GM18951 (cell line): ENCODE measurements around the gene GNG8.

Experiments used
- POLR2A ChIP-seq: IDR thresholded peaks from 4 replicates; pipeline ENCODE4 v1.6.1; 2011; ENCODE audit warnings: mild to moderate bottlenecking; ENCODE audit not compliant: insufficient read length, insufficient read depth; ENCODE audit errors: extremely low read depth
- in situ Hi-C: fragments of 300-500 bp; cut with MboI; formaldehyde crosslinking; loops from one replicate; pipeline ENCODE4 v1.12.0; 2022; ENCODE audit warnings: low sequenced_read_pairs, mixed read lengths, inconsistent platforms; ENCODE audit not compliant: unreplicated experiment

GNG8 gene

DNA sequence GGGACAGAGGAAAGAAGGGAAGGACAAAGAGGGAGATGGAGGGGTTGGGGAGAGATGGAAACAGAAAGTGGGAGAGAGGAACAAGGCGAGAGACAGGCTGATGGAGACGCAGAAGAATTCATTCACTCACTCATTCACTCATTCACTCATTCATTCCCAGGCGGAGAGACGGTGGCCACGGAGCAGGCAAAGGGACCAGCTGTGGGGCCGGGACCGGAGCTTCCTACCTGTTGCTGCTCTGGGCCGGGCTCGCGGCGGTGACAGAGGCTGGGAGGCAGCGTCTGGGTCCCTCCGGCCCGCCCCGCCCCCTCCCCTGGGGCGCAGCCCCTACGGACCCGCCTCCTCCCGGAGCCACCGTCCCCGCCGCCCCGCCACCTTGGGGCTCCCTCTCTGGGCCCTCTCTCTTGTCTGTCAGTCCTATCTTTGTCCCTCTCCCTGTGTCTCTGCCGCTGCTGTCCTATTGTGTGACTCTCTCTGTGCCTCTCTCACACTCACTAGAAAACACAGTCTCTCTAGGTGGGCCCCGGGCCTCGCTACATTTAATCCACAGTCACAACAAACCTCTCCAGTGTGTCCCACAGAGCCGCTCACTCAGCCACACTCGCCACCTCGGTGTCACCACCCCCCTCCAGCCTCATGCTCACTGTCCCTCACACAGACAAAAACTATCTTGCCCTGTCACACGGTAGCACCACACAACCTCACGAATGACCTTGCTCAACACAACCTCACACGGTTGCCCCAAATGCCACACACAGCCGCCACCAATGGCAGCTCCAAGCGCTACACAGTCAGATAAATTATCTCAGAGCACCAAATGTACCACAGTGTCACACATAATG is at the start of gene GNG8:
Gene GNG8, minus strand, starts transcription at position 283 of the 842 bp plus-strand sequence. CDS start 1,520 bp downstream, outside the sequence.
- no peak for TF ChIP-seq POLR2A
- in situ Hi-C loops: no loop called here

DNA sequence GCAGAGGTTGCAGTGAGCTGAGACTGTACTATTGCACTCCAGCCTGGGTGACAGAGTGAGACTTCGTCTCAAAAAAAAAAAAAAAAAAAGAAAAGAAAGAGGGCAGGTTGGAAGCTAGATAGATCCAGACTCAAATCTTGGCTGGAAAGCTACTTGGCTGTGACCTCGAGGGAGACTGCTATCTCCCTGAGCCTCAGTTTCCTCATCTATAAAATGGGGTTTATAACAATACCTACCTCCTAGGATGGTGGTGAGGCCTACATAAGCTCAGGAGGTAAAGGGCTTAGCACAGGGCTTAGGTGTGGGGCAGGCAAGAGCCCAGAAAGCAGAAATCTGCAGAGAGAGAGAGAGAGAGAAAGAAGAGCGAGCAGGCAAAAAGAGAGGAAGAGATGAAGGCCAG is 49.2 kb upstream of the GNG8 start:
- in situ Hi-C loops: no loop called here
- no peak for TF ChIP-seq POLR2A

- no peak for TF ChIP-seq POLR2A
- in situ Hi-C loops: no loop called here
Observed at GRCh38 chr19:46678110-46678732, 42.2 kb upstream of the GNG8 start.

- in situ Hi-C loops: loop anchor here (25.0 kb wide), 1 partner anchor 137 kb away; no protein-coding TSS in a partner anchor
- TF ChIP-seq POLR2A: no peak
Observed at GRCh38 chr19:46674416-46675178, 38.6 kb upstream of the GNG8 start.

DNA sequence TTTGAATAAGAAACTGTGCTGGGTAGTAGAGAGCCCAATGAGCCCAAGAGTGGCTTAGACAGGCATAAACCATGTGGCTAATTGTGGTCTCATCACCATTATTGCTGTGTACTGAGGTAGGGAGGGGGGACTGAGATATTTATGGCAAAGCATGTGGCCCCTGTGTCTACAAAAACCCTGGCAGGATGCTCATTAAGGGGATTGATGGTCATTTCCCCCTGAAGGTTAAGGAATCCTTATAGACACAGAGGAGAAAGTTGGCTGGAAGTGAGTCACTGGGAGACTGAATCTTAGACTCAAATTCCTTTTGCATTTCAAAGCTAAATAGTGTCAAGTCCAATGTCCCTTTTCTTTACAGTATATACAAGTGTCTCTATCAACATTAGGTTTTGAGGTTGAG is 34.8 kb upstream of the GNG8 start:
- in situ Hi-C loops: loop anchor here (25.0 kb wide), 1 partner anchor 134 kb away; no protein-coding TSS in a partner anchor
- TF ChIP-seq POLR2A: no peak

DNA sequence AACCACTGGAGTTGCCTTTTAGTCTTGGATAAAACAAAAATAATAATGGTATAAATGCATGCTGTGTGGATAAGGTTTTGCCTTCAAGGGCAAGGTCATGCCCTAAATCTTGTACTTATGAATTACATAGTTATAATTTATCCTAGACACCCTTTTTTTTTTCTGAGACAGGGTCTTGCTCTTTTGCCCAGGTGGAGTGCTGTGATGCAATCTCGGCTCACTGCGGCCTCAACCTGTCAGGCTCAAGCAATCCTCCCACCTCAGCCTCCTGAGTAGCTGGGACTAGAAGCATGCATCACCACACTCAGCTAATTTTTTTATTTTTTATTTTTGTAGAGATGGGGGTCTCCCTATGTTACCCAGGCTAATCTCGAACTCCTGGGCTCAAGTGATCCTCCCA is 32.7 kb upstream of the GNG8 start:
- in situ Hi-C loops: loop anchor here (25.0 kb wide), 1 partner anchor 131 kb away; no protein-coding TSS in a partner anchor
- no peak for TF ChIP-seq POLR2A

DNA sequence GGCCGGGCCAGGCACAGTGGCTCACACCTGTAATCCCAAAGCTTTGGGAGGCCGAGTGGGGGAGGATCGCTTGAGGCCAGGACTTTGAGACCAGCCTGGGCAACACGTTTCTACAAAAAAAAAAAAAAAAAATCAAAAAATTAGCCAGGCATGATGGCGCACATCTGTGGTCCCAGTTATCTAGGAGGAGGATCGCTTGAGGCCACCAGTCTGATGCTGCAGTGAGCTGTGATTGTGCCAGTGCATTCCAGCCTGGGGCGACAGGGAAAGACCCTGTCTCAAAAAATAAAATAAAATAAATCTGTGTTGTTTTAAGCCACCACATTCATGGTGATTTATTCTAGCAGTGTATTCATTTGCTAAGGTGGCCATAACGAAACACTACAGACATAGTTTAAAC is 29.1 kb upstream of the GNG8 start:
- in situ Hi-C loops: loop anchor here (25.0 kb wide), 1 partner anchor 128 kb away; no protein-coding TSS in a partner anchor
- no peak for TF ChIP-seq POLR2A

- in situ Hi-C loops: loop anchor here (25.0 kb wide), 1 partner anchor 125 kb away; no protein-coding TSS in a partner anchor
Observed at GRCh38 chr19:46661735-46662592, 26.0 kb upstream of the GNG8 start.

DNA sequence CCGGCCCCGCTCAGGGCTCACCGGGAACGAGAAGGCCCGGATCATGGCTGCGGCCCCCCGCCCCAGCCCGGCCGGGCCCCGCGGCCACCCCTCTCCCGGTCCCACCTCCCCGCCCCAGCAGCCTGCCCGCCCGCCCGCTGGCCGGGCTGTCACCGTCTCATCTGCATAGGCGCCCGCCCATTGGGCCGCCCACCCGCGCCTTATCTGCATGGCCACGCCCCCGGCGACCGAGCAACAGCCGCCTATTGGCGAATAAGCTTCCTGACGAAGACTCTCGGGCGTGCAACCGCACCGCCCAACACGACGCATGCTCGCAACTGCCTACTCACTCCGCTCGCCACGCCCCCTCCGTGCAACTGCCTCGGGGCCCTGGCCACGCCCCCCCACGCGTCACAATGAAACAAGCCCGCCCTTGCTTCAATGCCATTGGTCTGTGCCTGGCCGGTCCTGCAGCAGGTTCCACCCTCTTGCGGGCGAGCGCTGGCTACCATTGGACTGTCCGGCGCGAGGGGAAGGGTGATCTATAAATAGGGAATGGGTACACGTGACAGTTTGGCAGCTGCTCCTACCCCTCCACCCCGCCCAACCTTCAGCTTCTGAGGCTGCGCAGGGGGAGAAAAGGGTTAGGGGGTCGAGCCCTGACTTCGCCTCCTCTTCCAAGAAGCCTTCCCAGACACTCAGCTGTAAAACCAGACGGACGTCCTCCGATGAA is 25.2 kb upstream of the GNG8 start, which contains the start of gene DACT3:
Gene DACT3, minus strand, starts transcription at position 163 of the 712 bp plus-strand sequence. Its CDS starts 118 bp downstream, at position 45.
- in situ Hi-C loops: loop anchor here (25.0 kb wide), 1 partner anchor 124 kb away; no protein-coding TSS in a partner anchor
- no peak for TF ChIP-seq POLR2A

More at GRCh38 chr19:46661735-46662592, 26.0 kb upstream of the GNG8 start:
- no peak for TF ChIP-seq POLR2A

DNA sequence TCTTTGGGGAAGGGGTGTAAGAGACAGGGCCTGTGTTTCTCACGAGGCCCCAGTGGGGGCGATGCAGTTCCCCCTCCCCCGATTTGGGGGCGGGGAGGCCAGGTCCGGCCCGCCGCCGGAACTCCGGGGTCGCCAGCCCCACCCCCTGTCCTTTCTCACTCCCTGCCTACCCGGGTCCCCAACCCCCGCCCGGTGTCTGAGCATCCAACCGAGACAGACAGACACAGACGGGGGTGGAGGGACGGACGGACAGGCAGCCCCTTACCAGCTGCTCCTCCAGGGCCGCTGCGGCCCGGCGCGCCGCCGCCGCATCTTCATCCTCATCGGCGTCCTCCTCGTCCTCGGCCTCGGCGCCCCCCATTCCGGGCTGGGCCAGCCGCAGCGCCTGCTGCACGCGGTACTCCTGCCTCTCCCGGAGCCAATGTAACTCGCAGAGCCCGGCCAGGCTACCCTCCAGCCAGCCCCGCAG is 24.6 kb upstream of the GNG8 start:
- TF ChIP-seq POLR2A: no peak
- in situ Hi-C loops: loop anchor here (25.0 kb wide), 1 partner anchor 123 kb away; no protein-coding TSS in a partner anchor

GRCh38 chr19:46660008-46660517 is 24.1 kb upstream of the GNG8 start:
- no peak for TF ChIP-seq POLR2A
- in situ Hi-C loops: loop anchor here (25.0 kb wide), 1 partner anchor 123 kb away; no protein-coding TSS in a partner anchor
